Panc1 (cell line): ENCODE measurements around the gene HP. TPM values are rescaled to one million over a fixed set of nuclear protein-coding genes. Genes with fewer than 3 reads are reported as not detected.

Experiments
- ATAC-seq: fragments of 200-7000 bp; cut with Tn5 transposase; 2 replicates; pipeline ENCODE4 v1.9.1; 2020; ENCODE audit warnings: mild to moderate bottlenecking, moderate library complexity
- BruUV-seq: library from RNA; stranded (reverse); fragments of 400-500 nt; replicated peaks from 2 replicates; lab custom pipeline; 2021; lab: Mats Ljungman, UMichigan
- CTCF ChIA-PET: fragments of 300-600 bp; sonication (Branson Sonifier 250); formaldehyde crosslinking; loops from one replicate; lab custom pipeline; 2022; ENCODE audit warnings: antibody characterized with exemption; lab: Charles Lee
- POLR2A ChIA-PET: fragments of 300-600 bp; sonication (Branson Sonifier 250); formaldehyde crosslinking; loops from one replicate; lab custom pipeline; 2022; ENCODE audit warnings: antibody characterized with exemption; lab: Charles Lee
- DNase-seq: peaks from one replicate; pipeline ENCODE4 v3.0.0-alpha.2; 2010; ENCODE audit warnings: low read depth, low spot score
- H3K27ac ChIP-seq: 2 replicates; pipeline ENCODE4 v1.5.1; 2011; ENCODE audit warnings: mild to moderate bottlenecking, low read length, inconsistent platforms
- H3K27me3 ChIP-seq: fragments of 200-500 bp; sonication (Bioruptor generic); 2 replicates; pipeline ENCODE4 v1.6.0; 2014; ENCODE audit warnings: low read length, inconsistent platforms; ENCODE audit not compliant: control insufficient read depth, insufficient read depth
- H3K36me3 ChIP-seq: fragments of 200-500 bp; sonication (Bioruptor generic); 2 replicates; pipeline ENCODE4 v1.5.1; 2014; ENCODE audit warnings: inconsistent platforms, mild to moderate bottlenecking, low read length, moderate library complexity; ENCODE audit not compliant: control insufficient read depth, insufficient read depth
- H3K4me1 ChIP-seq: 2 replicates; pipeline ENCODE4 v1.5.1; 2011; ENCODE audit warnings: inconsistent platforms, mild to moderate bottlenecking, low read length, moderate library complexity; ENCODE audit not compliant: control insufficient read depth, insufficient read depth
- H3K4me3 ChIP-seq, 2 experiments: 2 replicates each; pipeline ENCODE4 v1.5.1; 2011 to 2012; ENCODE audit warnings: low read depth in 2 of 2, low read length in 2 of 2, mild to moderate bottlenecking in 2 of 2, inconsistent platforms in 1 of 2, moderate library complexity in 1 of 2
- H3K9me3 ChIP-seq: fragments of 200-500 bp; sonication (Bioruptor generic); 2 replicates; pipeline ENCODE4 v1.5.1; 2014; ENCODE audit warnings: low read depth, mild to moderate bottlenecking, inconsistent platforms, low read length, moderate library complexity; ENCODE audit not compliant: control insufficient read depth, insufficient read depth
- POLR2AphosphoS5 ChIP-seq: IDR thresholded peaks from 2 replicates; pipeline ENCODE4 v1.6.1; 2012; ENCODE audit warnings: mild to moderate bottlenecking, low read depth, low read length, moderate library complexity
- SIN3A ChIP-seq: IDR thresholded peaks from 2 replicates; pipeline ENCODE4 v1.6.1; 2012; ENCODE audit warnings: low read depth, mild to moderate bottlenecking, low read length, moderate library complexity, borderline replicate concordance; ENCODE audit not compliant: insufficient read depth
- TCF7L2 ChIP-seq: IDR thresholded peaks from 2 replicates; pipeline ENCODE4 v1.6.1; 2011; ENCODE audit warnings: mild to moderate bottlenecking, low read depth, low read length, inconsistent platforms
- in situ Hi-C: cut with HindIII; loops from 2 replicates; pipeline ENCODE4 v1.10.0; 2016; ENCODE audit warnings: low sequenced_read_pairs, low pct_unique_long_range_greater_than_20kb
- intact Hi-C: fragments of 100-400 bp; cut with micrococcal nuclease; formaldehyde crosslinking; loops from one replicate; pipeline ENCODE4 v1.10.0; 2022; ENCODE audit not compliant: unreplicated experiment
- total RNA-seq: library from RNA; stranded (reverse); gene quantifications from one replicate; pipeline ENCODE4 v1.2.1, GENCODE V29; 2021; ENCODE audit not compliant: unreplicated experiment
- TF ChIP-seq, protein P1 (sequence below), 2 experiments: IDR thresholded peaks; 2 replicates each; pipeline ENCODE4 v1.6.1; 2011 to 2012; ENCODE audit warnings: low read depth in 2 of 2, control low read depth in 1 of 2, low read length in 1 of 2, mild to moderate bottlenecking in 1 of 2, moderate library complexity in 1 of 2; ENCODE audit not compliant: insufficient read depth in 1 of 2
- TF ChIP-seq, protein P2 (sequence below): fragments of 450-650 bp; IDR thresholded peaks from 2 replicates; pipeline ENCODE4 v1.5.1; 2017; ENCODE audit warnings: mild to moderate bottlenecking

HP gene
- total RNA-seq, 1 experiment from 2014 or later: 7.0 TPM

DNA sequence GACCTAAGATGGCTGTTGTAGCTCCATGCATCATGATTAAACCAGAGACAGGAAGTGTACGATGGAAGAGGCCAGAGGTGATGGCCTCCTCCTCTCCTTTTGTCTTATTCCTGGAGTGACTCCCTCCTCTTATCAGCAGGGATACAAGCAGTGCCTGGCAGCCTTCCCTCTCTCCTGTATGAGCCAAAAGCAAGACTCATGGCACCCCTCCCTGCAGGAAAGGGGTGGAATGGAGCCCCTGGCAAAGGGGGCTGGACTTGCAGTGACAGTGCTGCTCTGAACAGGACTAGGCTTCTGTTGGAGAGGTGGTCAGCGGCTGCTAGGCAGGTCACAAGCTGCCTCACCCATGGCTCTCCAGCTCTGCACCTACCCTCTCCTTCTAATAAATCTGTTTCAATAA is 30.7 kb downstream of the HP start:
- TF ChIP-seq, protein P1, sequence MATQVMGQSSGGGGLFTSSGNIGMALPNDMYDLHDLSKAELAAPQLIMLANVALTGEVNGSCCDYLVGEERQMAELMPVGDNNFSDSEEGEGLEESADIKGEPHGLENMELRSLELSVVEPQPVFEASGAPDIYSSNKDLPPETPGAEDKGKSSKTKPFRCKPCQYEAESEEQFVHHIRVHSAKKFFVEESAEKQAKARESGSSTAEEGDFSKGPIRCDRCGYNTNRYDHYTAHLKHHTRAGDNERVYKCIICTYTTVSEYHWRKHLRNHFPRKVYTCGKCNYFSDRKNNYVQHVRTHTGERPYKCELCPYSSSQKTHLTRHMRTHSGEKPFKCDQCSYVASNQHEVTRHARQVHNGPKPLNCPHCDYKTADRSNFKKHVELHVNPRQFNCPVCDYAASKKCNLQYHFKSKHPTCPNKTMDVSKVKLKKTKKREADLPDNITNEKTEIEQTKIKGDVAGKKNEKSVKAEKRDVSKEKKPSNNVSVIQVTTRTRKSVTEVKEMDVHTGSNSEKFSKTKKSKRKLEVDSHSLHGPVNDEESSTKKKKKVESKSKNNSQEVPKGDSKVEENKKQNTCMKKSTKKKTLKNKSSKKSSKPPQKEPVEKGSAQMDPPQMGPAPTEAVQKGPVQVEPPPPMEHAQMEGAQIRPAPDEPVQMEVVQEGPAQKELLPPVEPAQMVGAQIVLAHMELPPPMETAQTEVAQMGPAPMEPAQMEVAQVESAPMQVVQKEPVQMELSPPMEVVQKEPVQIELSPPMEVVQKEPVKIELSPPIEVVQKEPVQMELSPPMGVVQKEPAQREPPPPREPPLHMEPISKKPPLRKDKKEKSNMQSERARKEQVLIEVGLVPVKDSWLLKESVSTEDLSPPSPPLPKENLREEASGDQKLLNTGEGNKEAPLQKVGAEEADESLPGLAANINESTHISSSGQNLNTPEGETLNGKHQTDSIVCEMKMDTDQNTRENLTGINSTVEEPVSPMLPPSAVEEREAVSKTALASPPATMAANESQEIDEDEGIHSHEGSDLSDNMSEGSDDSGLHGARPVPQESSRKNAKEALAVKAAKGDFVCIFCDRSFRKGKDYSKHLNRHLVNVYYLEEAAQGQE (IDR thresholded peaks at IDR 0.05; ENCODE audit: insufficient read depth in 1 of 2, low read depth in 2 of 2, low read length in 1 of 2): no peak
- TF ChIP-seq, protein P2, sequence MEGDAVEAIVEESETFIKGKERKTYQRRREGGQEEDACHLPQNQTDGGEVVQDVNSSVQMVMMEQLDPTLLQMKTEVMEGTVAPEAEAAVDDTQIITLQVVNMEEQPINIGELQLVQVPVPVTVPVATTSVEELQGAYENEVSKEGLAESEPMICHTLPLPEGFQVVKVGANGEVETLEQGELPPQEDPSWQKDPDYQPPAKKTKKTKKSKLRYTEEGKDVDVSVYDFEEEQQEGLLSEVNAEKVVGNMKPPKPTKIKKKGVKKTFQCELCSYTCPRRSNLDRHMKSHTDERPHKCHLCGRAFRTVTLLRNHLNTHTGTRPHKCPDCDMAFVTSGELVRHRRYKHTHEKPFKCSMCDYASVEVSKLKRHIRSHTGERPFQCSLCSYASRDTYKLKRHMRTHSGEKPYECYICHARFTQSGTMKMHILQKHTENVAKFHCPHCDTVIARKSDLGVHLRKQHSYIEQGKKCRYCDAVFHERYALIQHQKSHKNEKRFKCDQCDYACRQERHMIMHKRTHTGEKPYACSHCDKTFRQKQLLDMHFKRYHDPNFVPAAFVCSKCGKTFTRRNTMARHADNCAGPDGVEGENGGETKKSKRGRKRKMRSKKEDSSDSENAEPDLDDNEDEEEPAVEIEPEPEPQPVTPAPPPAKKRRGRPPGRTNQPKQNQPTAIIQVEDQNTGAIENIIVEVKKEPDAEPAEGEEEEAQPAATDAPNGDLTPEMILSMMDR: no peak
- TF ChIP-seq TCF7L2 (no peak), POLR2AphosphoS5 (no peak), SIN3A (no peak)
- intact Hi-C loops (no loop called here), in situ Hi-C loops (no loop called here)
- H3K36me3 ChIP-seq: peaks cover 11% of the 10 kb centered on the region
- H3K4me1 ChIP-seq: no peaks in the 10 kb centered on the region
- ATAC-seq (no peak), DNase-seq (no peak)
- no peak overlapping the region for H3K4me3 ChIP-seq
- CTCF ChIA-PET: interaction anchor here (0.7 kb wide), 1 partner anchor 319 kb away, joined by 7 read pairs; no protein-coding TSS in a partner anchor
- no peak overlapping the region for H3K27ac ChIP-seq
- peaks cover 4% of the 10 kb centered on the region; the same call in 1 of the 2 replicates for H3K9me3 ChIP-seq
- POLR2A ChIA-PET: no interaction called here
- no TSS peak for BruUV-seq
- H3K27me3 ChIP-seq: no peaks in the 10 kb centered on the region

DNA sequence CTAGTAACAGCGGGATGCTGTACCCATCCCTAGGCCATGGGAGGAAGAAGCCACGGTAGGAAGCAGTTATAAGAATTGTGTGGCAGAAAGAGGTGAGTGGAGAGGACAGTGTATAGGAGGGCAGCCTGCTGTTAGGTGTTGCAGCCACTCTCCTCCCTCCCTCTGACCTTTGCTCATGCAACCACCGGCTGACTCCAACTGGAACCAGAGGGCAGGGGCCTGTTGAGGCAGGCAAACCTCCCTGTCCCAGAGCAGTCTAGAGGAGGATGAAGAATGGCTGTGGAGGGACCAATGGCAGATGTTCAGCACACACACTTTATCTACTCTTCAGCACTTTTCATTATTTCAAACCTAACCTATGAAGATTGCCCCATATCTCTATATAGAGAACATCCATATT is 36.9 kb downstream of the HP start:
- H3K36me3 ChIP-seq: peaks cover 17% of the 10 kb centered on the region
- H3K9me3 ChIP-seq: no peaks in the 10 kb centered on the region
- peaks cover 15% of the 10 kb centered on the region for H3K4me1 ChIP-seq
- no TSS peak for BruUV-seq
- H3K4me3 ChIP-seq: no peak overlapping the region
- ATAC-seq (no peak), DNase-seq (no peak)
- CTCF ChIA-PET: no interaction called here
- in situ Hi-C loops: no loop called here
- POLR2A ChIA-PET: no interaction called here
- TF ChIP-seq, protein P1 (IDR thresholded peaks at IDR 0.05; ENCODE audit: insufficient read depth in 1 of 2, low read depth in 2 of 2, low read length in 1 of 2): no peak
- TF ChIP-seq, protein P2: no peak
- TF ChIP-seq TCF7L2 (no peak), POLR2AphosphoS5 (no peak)
- H3K27me3 ChIP-seq: no peaks in the 10 kb centered on the region
- H3K27ac ChIP-seq: no peak overlapping the region
- intact Hi-C loops: no loop called here
